WTC11 (cell line): ENCODE data around the gene TSPAN1. TPM values are rescaled to one million over a fixed set of nuclear protein-coding genes. Genes with fewer than 3 reads are reported as not detected.
A peak's percentile ranks its signal among the peaks of the same experiment; 100 is the strongest.

Experiments used
- ATAC-seq: fragments of 200-7000 bp; cut with Tn5 transposase; 2 replicates; pipeline ENCODE4 v1.10.0; 2021; ENCODE audit warnings: mild to moderate bottlenecking, moderate library complexity
- CTCF ChIA-PET: fragments of 300-600 bp; sonication (Branson Sonifier 250); formaldehyde crosslinking; loops from one replicate; lab custom pipeline; 2021; ENCODE audit warnings: antibody characterized with exemption; lab: Charles Lee
- POLR2A ChIA-PET: fragments of 350-600 bp; sonication (Branson Sonifier 250); formaldehyde crosslinking; loops from one replicate; lab custom pipeline; 2021; ENCODE audit warnings: antibody characterized with exemption; lab: Charles Lee
- DNase-seq: peaks from one replicate; pipeline ENCODE4 v3.0.0; 2021; ENCODE audit warnings: low spot score
- H3K27ac Mint-ChIP-seq: 2 replicates; pipeline ENCODE4 v1.8.0; 2021; ENCODE audit warnings: mixed read lengths
- H3K27me3 Mint-ChIP-seq: 2 replicates; pipeline ENCODE4 v1.8.0; 2021; ENCODE audit warnings: low read depth, mild to moderate bottlenecking, moderate library complexity, mixed read lengths
- H3K36me3 Mint-ChIP-seq: 2 replicates; pipeline ENCODE4 v1.8.0; 2021; ENCODE audit warnings: mixed read lengths
- H3K4me1 Mint-ChIP-seq: 2 replicates; pipeline ENCODE4 v1.8.0; 2022; ENCODE audit warnings: mixed read lengths
- H3K4me3 Mint-ChIP-seq: 2 replicates; pipeline ENCODE4 v1.8.0; 2021; ENCODE audit warnings: mild to moderate bottlenecking, moderate library complexity, mixed read lengths
- H3K9me3 Mint-ChIP-seq: 2 replicates; pipeline ENCODE4 v1.8.0; 2021; ENCODE audit warnings: mixed read lengths
- ELF4 ChIP-seq: sonication (generic); formaldehyde crosslinking; IDR thresholded peaks from 2 replicates; pipeline ENCODE4 v1.8.1; 2022; ENCODE audit warnings: low read depth, mild to moderate bottlenecking, moderate library complexity, missing genetic modification reagents
- ERG ChIP-seq: fragments of 250-450 bp; sonication (Bioruptor Pico); IDR thresholded peaks from 2 replicates; pipeline ENCODE4 v1.8.0; 2021; ENCODE audit warnings: mild to moderate bottlenecking
- GTF2I ChIP-seq: fragments of 250-450 bp; sonication (Bioruptor Pico); conservative IDR thresholded peaks from 2 replicates; pipeline ENCODE4 v1.4.0; 2021; ENCODE audit warnings: mild to moderate bottlenecking
- JUN ChIP-seq: sonication (generic); formaldehyde crosslinking; IDR thresholded peaks from 2 replicates; pipeline ENCODE4 v1.8.0; 2023; ENCODE audit warnings: mild to moderate bottlenecking, missing genetic modification reagents
- TP53 ChIP-seq: sonication (generic); formaldehyde crosslinking; IDR thresholded peaks from 2 replicates; pipeline ENCODE4 v1.8.1; 2023; ENCODE audit warnings: mild to moderate bottlenecking, missing genetic modification reagents
- ZBTB21 ChIP-seq: sonication (generic); formaldehyde crosslinking; IDR thresholded peaks from 2 replicates; pipeline ENCODE4 v1.8.1; 2023; ENCODE audit warnings: mild to moderate bottlenecking, missing genetic modification reagents, borderline replicate concordance
- ZNF121 ChIP-seq: sonication (generic); formaldehyde crosslinking; IDR thresholded peaks from 2 replicates; pipeline ENCODE4 v1.8.0; 2023; ENCODE audit warnings: missing genetic modification reagents
- ZNF138 ChIP-seq: sonication (generic); formaldehyde crosslinking; conservative IDR thresholded peaks from 2 replicates; pipeline ENCODE4 v1.8.1; 2022; ENCODE audit warnings: mild to moderate bottlenecking, moderate library complexity, missing genetic modification reagents
- ZNF416 ChIP-seq: fragments of 250-450 bp; sonication (Bioruptor Pico); IDR thresholded peaks from 2 replicates; pipeline ENCODE4 v1.9.0; 2021; ENCODE audit warnings: mild to moderate bottlenecking, inconsistent platforms
- ZNF425 ChIP-seq: fragments of 250-450 bp; sonication (Bioruptor Pico); conservative IDR thresholded peaks from 2 replicates; pipeline ENCODE4 v1.9.0; 2021; ENCODE audit warnings: mild to moderate bottlenecking
- ZSCAN18 ChIP-seq: fragments of 250-450 bp; sonication (Bioruptor Pico); IDR thresholded peaks from 2 replicates; pipeline ENCODE4 v2.1.2; 2022; ENCODE audit warnings: mild to moderate bottlenecking, moderate library complexity
- total RNA-seq: library from RNA; stranded (reverse); gene quantifications from 3 replicates; pipeline ENCODE4 v1.2.3, GENCODE V29; 2021
- TF ChIP-seq, protein P1 (sequence below): fragments of 200-600 bp; IDR thresholded peaks from 2 replicates; pipeline ENCODE4 v1.8.0; 2022; ENCODE audit warnings: antibody characterized with exemption
- TF ChIP-seq, protein P2 (sequence below): sonication (generic); formaldehyde crosslinking; IDR thresholded peaks from 2 replicates; pipeline ENCODE4 v1.8.1; 2023; ENCODE audit warnings: mild to moderate bottlenecking, missing genetic modification reagents
- TF ChIP-seq, protein P3 (sequence below): sonication (generic); formaldehyde crosslinking; conservative IDR thresholded peaks from 2 replicates; pipeline ENCODE4 v1.8.1; 2023; ENCODE audit warnings: mild to moderate bottlenecking, low read depth, missing genetic modification reagents, moderate library complexity

The TSPAN1 gene
- total RNA-seq, 1 experiment from 2014 or later: 0.50 TPM

DNA sequence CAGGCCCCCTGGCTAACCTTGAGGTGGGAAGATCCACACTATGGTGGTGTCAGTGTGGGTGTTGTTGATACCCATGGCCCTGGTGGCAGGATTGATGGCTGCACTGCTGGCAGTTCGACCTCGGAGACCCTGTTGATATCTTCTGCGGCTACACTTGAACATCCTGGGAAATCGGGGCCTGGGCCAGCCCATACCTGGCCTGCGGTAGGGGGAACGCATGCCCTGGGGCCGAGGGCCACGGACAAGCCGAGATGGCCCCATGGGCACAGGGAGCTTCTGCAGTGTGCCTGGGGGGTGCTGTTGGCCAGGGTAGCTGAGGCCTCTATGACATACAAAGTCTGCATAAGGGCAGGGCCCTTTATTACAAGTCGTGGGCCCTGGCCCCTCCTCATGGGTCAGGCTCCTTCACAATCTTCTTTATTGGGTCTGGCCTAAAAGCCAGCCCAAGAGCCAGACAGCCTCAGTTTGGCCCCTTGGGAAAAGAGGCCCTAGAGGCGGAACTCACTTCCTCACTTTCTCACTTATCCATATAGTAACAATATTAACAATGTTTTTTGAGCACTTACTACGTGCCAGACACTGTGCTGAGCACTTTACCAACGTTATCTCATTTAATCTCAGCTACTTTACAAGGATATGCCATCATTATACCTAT is 1.5 kb downstream of the TSPAN1 start, which contains the start of gene P3R3URF:
Gene P3R3URF, minus strand, starts transcription at position 278 of the 655 bp plus-strand sequence. Its CDS starts 17 bp downstream, at position 261.
- Mint-ChIP-seq H3K27me3 (peaks cover under 1% of the 10 kb centered on the region; the same call in 1 of the 2 replicates), H3K9me3 (no peaks in the 10 kb centered on the region), H3K27ac (no peak within 1 kb of the TSS), H3K4me1 (peaks cover 6% of the 10 kb centered on the region), H3K36me3 (no peaks in the 10 kb centered on the region), H3K4me3 (no peak within 1 kb of the TSS)
- ATAC-seq (no peak), DNase-seq (no peak)
- ChIA-PET CTCF (interaction anchor here (1.0 kb wide), 1 partner anchor 45 kb away, joined by 3 read pairs; no protein-coding TSS in a partner anchor), POLR2A (no interaction called here)
- TF ChIP-seq ZBTB21 (no peak), ERG (no peak)

DNA sequence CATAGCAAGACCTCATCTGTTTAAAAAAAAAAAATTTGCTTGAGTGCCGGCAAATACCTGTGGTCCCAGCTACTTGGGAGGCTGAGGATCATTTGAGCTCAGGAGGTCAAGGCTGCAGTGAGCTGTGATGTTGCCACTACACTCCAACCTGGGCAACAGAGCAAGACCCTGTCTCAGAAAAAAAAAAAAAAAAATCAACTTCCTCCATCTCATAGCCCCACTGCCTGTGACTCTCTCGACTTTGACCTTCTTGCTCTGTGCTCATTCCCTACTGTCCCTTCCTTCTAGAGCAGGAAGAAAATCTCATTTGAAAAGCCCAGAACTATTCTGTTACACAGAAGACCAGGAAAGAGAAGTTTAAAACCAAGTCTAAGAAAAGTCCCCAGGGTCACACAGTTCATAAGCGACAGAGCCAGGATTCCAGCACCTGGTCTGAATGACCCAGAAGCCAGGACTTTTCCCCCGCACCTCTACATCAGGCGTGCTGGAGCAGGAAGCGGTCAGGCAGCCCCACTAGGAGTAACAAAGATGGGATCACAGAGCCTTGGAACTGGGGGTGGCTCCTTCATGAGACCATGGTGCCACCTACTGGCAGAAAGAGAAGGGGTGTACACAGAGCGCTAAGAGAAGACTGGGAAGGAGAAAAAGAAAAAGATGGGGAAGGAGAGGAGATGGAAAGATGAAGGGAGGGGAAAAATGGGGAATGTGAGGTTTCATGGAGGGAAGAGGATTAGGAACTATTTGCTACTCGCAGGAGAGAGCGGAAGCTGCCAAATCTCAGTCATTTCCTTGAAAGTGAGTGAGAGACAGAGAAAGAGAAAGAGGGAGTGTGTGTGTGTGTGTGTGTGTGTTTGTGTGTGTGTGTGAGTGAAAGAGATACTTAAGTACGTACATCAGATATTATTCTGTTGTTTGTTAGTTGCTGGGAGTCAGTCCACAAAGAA is 4.5 kb downstream of the TSPAN1 start:
- TF ChIP-seq JUN (CRISPR knock-in tag): no peak
- TF ChIP-seq ZNF121 (CRISPR knock-in tag): peak; percentile 71; the same call in 1 of the 2 replicates
- TF ChIP-seq, protein P1, sequence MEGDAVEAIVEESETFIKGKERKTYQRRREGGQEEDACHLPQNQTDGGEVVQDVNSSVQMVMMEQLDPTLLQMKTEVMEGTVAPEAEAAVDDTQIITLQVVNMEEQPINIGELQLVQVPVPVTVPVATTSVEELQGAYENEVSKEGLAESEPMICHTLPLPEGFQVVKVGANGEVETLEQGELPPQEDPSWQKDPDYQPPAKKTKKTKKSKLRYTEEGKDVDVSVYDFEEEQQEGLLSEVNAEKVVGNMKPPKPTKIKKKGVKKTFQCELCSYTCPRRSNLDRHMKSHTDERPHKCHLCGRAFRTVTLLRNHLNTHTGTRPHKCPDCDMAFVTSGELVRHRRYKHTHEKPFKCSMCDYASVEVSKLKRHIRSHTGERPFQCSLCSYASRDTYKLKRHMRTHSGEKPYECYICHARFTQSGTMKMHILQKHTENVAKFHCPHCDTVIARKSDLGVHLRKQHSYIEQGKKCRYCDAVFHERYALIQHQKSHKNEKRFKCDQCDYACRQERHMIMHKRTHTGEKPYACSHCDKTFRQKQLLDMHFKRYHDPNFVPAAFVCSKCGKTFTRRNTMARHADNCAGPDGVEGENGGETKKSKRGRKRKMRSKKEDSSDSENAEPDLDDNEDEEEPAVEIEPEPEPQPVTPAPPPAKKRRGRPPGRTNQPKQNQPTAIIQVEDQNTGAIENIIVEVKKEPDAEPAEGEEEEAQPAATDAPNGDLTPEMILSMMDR: peak; percentile 70
- TF ChIP-seq, all 79 proteins: peak for 2
- no peak overlapping the region for H3K27ac Mint-ChIP-seq
- ATAC-seq (peak; percentile 92), DNase-seq (peak; percentile 86)
- H3K27me3 Mint-ChIP-seq: peaks cover 8% of the 10 kb centered on the region
- no peak overlapping the region for H3K4me3 Mint-ChIP-seq
- H3K9me3 Mint-ChIP-seq: no peaks in the 10 kb centered on the region
- H3K36me3 Mint-ChIP-seq: no peaks in the 10 kb centered on the region
- CTCF ChIA-PET: interaction anchor here (0.7 to 1.0 kb wide), 3 partner anchors 44 to 143 kb away, joined by 3 to 7 read pairs (median 3); no protein-coding TSS in a partner anchor
- 0 out of 2 replicates have a peak, but pooled peaks cover 6% of the 10 kb centered on the region for H3K4me1 Mint-ChIP-seq
- POLR2A ChIA-PET: interaction anchor here (1.3 kb wide), 1 partner anchor 136 kb away, joined by 6 read pairs; no protein-coding TSS in a partner anchor

- Mint-ChIP-seq H3K27ac (no peak overlapping the region), H3K27me3 (peaks cover 8% of the 10 kb centered on the region), H3K4me3 (no peak overlapping the region), H3K36me3 (no peaks in the 10 kb centered on the region), H3K4me1 (0 out of 2 replicates have a peak, but pooled peaks cover 6% of the 10 kb centered on the region), H3K9me3 (no peaks in the 10 kb centered on the region)
- ATAC-seq (peak; percentile 58), DNase-seq (peak; percentile 72)
- CTCF ChIA-PET: interaction anchor here (1.7 to 4.8 kb wide), 2 partner anchors 43 to 145 kb away, joined by 6 to 62 read pairs; no protein-coding TSS in a partner anchor
- POLR2A ChIA-PET: interaction anchor here (0.6 kb wide), 1 partner anchor 166 kb away, joined by 3 read pairs; no protein-coding TSS in a partner anchor
- TF ChIP-seq ZSCAN18: no peak
- TF ChIP-seq ERG: no peak
- no peak for TF ChIP-seq ZNF416 (CRISPR knock-in tag)
- TF ChIP-seq ZNF425 (CRISPR knock-in tag): no peak
- no peak for TF ChIP-seq ELF4 (CRISPR knock-in tag)
- TF ChIP-seq GTF2I (CRISPR knock-in tag): no peak
- TF ChIP-seq, protein P2, sequence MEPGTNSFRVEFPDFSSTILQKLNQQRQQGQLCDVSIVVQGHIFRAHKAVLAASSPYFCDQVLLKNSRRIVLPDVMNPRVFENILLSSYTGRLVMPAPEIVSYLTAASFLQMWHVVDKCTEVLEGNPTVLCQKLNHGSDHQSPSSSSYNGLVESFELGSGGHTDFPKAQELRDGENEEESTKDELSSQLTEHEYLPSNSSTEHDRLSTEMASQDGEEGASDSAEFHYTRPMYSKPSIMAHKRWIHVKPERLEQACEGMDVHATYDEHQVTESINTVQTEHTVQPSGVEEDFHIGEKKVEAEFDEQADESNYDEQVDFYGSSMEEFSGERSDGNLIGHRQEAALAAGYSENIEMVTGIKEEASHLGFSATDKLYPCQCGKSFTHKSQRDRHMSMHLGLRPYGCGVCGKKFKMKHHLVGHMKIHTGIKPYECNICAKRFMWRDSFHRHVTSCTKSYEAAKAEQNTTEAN (CRISPR knock-in tag): no peak
- TF ChIP-seq ZNF138 (CRISPR knock-in tag): no peak
- no peak for TF ChIP-seq TP53 (CRISPR knock-in tag)
- TF ChIP-seq, protein P3, sequence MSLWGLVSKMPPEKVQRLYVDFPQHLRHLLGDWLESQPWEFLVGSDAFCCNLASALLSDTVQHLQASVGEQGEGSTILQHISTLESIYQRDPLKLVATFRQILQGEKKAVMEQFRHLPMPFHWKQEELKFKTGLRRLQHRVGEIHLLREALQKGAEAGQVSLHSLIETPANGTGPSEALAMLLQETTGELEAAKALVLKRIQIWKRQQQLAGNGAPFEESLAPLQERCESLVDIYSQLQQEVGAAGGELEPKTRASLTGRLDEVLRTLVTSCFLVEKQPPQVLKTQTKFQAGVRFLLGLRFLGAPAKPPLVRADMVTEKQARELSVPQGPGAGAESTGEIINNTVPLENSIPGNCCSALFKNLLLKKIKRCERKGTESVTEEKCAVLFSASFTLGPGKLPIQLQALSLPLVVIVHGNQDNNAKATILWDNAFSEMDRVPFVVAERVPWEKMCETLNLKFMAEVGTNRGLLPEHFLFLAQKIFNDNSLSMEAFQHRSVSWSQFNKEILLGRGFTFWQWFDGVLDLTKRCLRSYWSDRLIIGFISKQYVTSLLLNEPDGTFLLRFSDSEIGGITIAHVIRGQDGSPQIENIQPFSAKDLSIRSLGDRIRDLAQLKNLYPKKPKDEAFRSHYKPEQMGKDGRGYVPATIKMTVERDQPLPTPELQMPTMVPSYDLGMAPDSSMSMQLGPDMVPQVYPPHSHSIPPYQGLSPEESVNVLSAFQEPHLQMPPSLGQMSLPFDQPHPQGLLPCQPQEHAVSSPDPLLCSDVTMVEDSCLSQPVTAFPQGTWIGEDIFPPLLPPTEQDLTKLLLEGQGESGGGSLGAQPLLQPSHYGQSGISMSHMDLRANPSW (CRISPR knock-in tag): no peak
These were observed 5.3 kb downstream of the TSPAN1 start for GRCh38 chr1:46180082-46180616.
